ENCODE data around the gene ATG16L2. TPM values are rescaled to one million over a fixed set of nuclear protein-coding genes. Genes with fewer than 3 reads are reported as not detected.

Gene ATG16L2
- polyA plus RNA-seq, 2 of the 4 experiments (the other 2 are of a cell fraction) = 6.1 to 6.3 TPM

DNA sequence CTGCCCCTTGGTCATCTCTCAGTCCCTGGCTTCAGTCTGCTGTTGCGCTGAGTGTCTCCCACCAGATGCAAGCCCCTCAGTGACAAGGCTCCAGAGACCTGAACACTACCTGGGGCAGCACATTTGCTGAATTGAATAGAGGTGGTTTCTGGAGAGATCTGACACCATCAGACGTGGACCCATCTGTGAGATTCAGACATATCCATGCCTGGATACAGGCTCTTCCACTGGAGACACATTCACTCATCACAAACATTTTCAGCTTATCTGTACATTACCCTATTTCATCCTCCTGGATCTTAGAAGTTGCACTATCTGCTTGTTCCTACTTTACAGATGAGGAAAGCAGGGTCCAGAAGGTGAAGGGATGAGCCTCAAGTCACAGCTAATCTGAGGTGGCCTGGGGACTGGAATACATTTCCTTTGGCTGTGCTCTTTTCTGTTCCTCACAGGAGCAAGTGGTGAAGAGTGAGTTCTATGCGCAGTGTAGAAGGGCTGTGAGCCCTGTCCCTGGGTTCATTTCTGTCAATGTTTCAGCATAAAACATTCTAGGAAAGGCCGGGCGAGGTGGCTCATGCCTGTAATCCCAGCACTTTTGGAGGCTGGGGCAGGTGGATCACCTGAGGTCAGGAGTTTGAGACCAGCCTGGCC, 19.0 kb downstream of the ATG16L2 start (continued):
- TF ChIP-seq, protein P1, sequence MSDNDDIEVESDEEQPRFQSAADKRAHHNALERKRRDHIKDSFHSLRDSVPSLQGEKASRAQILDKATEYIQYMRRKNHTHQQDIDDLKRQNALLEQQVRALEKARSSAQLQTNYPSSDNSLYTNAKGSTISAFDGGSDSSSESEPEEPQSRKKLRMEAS (IDR thresholded peaks at IDR 0.05) = no peak
- TF ChIP-seq CBX2 (IDR thresholded peaks at IDR 0.05; ENCODE audit: borderline replicate concordance, low read depth) (no peak), BHLHE40 (IDR thresholded peaks at IDR 0.05; ENCODE audit: low read depth, low read length) (no peak), KDM5A (IDR thresholded peaks at IDR 0.05) (no peak)

DNA sequence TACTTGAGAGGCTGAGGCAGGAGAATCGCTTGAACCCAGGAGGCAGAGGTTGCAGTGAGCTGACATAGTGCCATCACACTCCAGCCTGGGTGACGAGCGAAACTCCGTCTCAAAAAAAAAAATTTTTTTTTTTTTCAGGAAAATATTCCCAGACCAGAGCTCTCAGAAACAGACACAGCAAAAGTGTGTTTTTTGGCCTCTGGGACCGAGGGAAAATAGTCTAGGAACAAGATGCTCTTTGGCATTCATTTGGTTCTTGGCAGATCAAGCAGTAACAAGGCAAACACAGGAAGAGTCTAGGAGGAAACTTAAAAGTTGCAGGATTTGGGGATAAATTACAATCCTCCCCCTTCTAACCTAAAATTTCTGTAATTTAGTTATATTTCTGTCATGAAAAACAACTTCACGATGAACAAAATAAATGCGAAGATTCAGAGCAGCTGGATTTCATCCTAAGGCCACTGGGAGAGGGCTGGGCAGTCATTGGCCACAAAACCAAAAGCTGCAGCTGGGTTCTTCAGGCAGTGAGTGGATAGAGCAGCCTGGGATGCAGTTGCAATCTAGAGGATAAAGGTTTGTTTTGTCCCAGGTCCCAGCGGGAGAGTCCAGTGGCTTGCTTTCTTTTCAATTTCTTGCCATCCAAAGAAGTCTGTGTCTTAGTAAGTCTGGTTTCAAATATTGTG, 19.7 kb downstream of the ATG16L2 start:
- DNase-seq (ENCODE audit: low read depth in 1 of 2, low spot score in 1 of 2) (no peak), FAIRE-seq (no peak), ATAC-seq (no peak)
- Histone ChIP-seq H3K9me3 (no peaks in the 10 kb centered on the region), H3K4me3 (no peak overlapping the region), H3K4me1 (peaks cover 4% of the 10 kb centered on the region; the same call in 2 of the 3 replicates), H3K27ac (no peak overlapping the region), H3K4me2 (no peak overlapping the region)
- TF ChIP-seq, protein P2, sequence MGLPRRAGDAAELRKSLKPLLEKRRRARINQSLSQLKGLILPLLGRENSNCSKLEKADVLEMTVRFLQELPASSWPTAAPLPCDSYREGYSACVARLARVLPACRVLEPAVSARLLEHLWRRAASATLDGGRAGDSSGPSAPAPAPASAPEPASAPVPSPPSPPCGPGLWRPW (IDR thresholded peaks at IDR 0.05) = no peak
- TF ChIP-seq TFCP2L1 (CRISPR knock-in tag; IDR thresholded peaks at IDR 0.05) (no peak), MAZ (IDR thresholded peaks at IDR 0.05; ENCODE audit: borderline replicate concordance, low read depth, low read length) (no peak), KDM5A (IDR thresholded peaks at IDR 0.05) (no peak), FOSL2 (IDR thresholded peaks at IDR 0.05) (no peak), FOSL2 (CRISPR knock-in tag; IDR thresholded peaks at IDR 0.05) (no peak), NFE2L2 (conservative IDR thresholded peaks at IDR 0.05; ENCODE audit: low read length) (no peak), BHLHE40 (IDR thresholded peaks at IDR 0.05; ENCODE audit: low read depth, low read length) (no peak)
- TF ChIP-seq, protein P3, sequence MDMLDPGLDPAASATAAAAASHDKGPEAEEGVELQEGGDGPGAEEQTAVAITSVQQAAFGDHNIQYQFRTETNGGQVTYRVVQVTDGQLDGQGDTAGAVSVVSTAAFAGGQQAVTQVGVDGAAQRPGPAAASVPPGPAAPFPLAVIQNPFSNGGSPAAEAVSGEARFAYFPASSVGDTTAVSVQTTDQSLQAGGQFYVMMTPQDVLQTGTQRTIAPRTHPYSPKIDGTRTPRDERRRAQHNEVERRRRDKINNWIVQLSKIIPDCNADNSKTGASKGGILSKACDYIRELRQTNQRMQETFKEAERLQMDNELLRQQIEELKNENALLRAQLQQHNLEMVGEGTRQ (IDR thresholded peaks at IDR 0.05) = no peak
- TF ChIP-seq, protein P4, sequence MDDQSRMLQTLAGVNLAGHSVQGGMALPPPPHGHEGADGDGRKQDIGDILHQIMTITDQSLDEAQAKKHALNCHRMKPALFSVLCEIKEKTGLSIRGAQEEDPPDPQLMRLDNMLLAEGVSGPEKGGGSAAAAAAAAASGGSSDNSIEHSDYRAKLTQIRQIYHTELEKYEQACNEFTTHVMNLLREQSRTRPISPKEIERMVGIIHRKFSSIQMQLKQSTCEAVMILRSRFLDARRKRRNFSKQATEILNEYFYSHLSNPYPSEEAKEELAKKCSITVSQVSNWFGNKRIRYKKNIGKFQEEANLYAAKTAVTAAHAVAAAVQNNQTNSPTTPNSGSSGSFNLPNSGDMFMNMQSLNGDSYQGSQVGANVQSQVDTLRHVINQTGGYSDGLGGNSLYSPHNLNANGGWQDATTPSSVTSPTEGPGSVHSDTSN (IDR thresholded peaks at IDR 0.05) = no peak
- POLR2A ChIA-PET = no interaction called here
- WGBS (ENCODE audit: missing lambda C conversion rate) = 73% methylated on average over 8 of the region's 8 CpGs
- CTCF ChIA-PET = interaction anchor here (1.1 to 15.7 kb wide), 7 partner anchors 11 to 456 kb away, joined by 4 to 339 read pairs (median 27); partner anchors contain the start of gene FCHSD2

DNA sequence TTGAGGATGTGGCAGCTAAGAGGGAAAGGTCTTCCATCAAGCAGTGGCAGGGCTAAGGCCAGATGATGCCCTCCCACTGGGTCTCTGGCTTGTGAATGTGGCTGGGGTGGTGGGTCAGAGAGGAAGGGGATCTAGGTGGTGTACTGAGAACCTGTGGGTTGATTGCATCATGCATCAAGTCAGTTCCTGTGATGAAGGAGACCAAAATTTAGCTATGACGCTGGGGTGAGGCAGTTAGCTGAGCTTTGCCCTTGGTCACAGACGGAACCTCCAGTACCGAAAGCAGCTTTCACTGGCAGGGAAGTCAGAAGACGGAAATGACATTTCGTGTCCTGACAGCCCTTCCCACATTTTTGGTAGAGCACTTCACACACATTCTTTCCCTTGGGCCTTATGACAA, 20.7 kb downstream of the ATG16L2 start:
- H3K9me3 ChIP-seq = no peaks in the 10 kb centered on the region
- no peak overlapping the region for H3K27ac ChIP-seq
- ChIA-PET CTCF (interaction anchor here (1.1 to 15.7 kb wide), 5 partner anchors 10 to 408 kb away, joined by 3 to 339 read pairs (median 4); no protein-coding TSS in a partner anchor), POLR2A (no interaction called here)
- no peak for TF ChIP-seq JUN (IDR thresholded peaks at IDR 0.05)
- TF ChIP-seq HEYL (CRISPR knock-in tag; IDR thresholded peaks at IDR 0.05) = no peak
- no peak for TF ChIP-seq TP53 (CRISPR knock-in tag; IDR thresholded peaks at IDR 0.05)
- TF ChIP-seq RCOR1 (IDR thresholded peaks at IDR 0.05; ENCODE audit: low read depth, low read length) = no peak
- TF ChIP-seq CEBPB (IDR thresholded peaks at IDR 0.05) = no peak
- no peak for TF ChIP-seq EP300 (IDR thresholded peaks at IDR 0.05)
- TF ChIP-seq, protein P1 (IDR thresholded peaks at IDR 0.05) = no peak
- no peak for TF ChIP-seq MAFK (IDR thresholded peaks at IDR 0.05; ENCODE audit: partially characterized antibody)
- TF ChIP-seq, protein P3 (IDR thresholded peaks at IDR 0.05) = no peak
- 94% methylated on average over 5 of the region's 5 CpGs for WGBS (ENCODE audit: missing lambda C conversion rate)
- peaks cover 4% of the 10 kb centered on the region; the same call in 2 of the 3 replicates for H3K4me1 ChIP-seq
- FAIRE-seq (no peak), DNase-seq (ENCODE audit: low read depth in 1 of 2, low spot score in 1 of 2) (no peak), ATAC-seq (no peak)
- H3K4me2 ChIP-seq = no peak overlapping the region
- no peak overlapping the region for H3K4me3 ChIP-seq

Measured in A549 (cell line).